ENCODE data around the gene UBD. TPM values are rescaled to one million over a fixed set of nuclear protein-coding genes. Genes with fewer than 3 reads are reported as not detected.

The UBD gene
- under 1 TPM in 1 of 2 donors, not detected in 1; 0.54 TPM for total RNA-seq

DNA sequence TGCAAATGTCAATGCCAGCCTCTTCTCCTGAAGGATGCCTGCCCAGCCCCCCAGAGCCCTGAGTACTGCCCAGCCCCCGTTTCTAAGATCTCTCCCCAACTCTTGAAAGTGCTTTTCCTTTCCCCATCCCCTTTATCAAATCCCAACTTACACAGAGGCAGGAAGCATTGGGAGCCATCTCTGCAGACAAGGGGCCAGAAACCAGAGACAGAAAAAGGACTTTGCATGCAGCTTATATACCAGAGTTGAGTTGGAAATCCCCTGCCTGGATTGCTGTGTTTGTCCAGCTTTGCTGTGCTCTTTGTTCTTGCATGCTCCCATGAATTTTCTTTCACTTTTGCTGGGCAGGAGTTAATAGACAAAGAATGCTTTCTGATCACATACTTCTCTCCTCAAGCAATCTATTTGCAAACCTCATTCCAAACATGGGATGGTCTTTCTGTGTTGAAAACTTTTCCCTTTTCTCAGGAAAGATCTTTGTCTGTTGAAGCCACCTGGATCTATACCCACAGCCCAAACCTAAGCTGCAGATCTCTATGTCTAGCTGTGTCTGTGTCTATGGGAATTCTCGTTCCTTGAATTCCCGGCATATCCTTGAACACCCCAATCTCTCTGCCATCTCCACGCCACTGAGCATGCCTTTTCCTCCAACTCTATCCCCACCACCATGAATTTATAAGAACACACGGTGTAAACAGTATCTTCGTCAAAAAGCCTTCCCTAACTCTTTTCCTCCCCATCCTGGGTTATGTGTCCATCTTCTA is at the start of gene UBD:
Gene UBD, minus strand, starts transcription at position 209 of the 764 bp plus-strand sequence. Its CDS starts 31 bp downstream, at position 178.
- H3K9me3 Mint-ChIP-seq, result peaks cover 0 to 7% of the 10 kb centered on the region in 2 donors
- DNase-seq (ENCODE audit: low spot score in 2 of 2), result no peak
- no peak for ATAC-seq
- H3K27ac Mint-ChIP-seq, result no peak within 1 kb of the TSS
- H3K36me3 Mint-ChIP-seq, result peaks cover 0 to 6% of the 10 kb centered on the region in 2 donors

DNA sequence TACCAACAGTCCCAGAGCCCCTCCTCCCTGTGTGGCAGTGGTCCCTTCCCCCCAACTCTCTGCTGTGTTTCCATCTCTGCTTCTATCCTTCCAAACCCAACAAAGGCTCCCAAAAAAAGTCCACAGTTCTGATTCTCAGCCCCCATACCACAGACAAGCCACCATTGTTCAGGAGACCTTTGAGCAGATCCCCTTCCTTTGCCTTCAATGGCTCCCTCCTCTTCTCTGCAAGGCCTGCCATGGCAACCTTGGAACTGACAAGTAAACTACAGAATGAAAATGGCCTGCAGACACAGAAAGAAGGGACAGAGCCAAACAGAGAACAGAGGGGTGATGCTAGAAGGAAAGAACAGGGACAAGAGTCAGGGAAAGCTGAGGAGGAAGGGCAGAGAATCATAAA is 48.6 kb upstream of the UBD start:
- H3K36me3 Mint-ChIP-seq, result no peaks in the 10 kb centered on the region
- DNase-seq (ENCODE audit: low spot score in 2 of 2) (no peak), ATAC-seq (no peak)
- H3K9me3 Mint-ChIP-seq, result no peaks in the 10 kb centered on the region
- no peak overlapping the region for H3K27ac Mint-ChIP-seq

DNA sequence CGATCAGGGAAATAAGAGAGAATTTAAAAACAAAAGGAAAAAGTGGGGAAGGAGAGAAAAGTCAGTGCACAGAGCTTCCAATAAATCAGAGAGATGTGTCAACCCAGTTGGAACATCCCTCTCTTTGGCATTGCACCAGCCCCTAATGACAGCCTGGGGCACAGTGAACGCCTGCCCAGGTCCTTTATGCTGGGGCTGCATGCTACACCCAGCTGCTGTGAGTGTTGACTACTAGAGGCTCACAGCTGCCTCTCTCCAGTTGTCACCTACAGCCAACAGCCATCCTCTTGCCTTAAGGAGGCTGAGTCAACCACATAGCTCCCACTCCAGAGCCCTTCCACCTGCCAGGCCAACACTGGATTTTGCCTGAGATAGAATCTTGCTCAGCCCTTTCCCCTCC is 44.4 kb upstream of the UBD start:
- Mint-ChIP-seq H3K36me3 (no peaks in the 10 kb centered on the region), H3K27ac (no peak overlapping the region), H3K9me3 (no peaks in the 10 kb centered on the region)
- ATAC-seq (no peak), DNase-seq (ENCODE audit: low spot score in 2 of 2) (no peak)

- Mint-ChIP-seq H3K36me3 (no peaks in the 10 kb centered on the region), H3K27ac (no peak overlapping the region), H3K9me3 (no peaks in the 10 kb centered on the region)
- ATAC-seq, result no peak
- no peak for DNase-seq (ENCODE audit: low spot score in 2 of 2)
Measured at GRCh38 chr6:29603456-29603855, 43.9 kb upstream of the UBD start.

DNA sequence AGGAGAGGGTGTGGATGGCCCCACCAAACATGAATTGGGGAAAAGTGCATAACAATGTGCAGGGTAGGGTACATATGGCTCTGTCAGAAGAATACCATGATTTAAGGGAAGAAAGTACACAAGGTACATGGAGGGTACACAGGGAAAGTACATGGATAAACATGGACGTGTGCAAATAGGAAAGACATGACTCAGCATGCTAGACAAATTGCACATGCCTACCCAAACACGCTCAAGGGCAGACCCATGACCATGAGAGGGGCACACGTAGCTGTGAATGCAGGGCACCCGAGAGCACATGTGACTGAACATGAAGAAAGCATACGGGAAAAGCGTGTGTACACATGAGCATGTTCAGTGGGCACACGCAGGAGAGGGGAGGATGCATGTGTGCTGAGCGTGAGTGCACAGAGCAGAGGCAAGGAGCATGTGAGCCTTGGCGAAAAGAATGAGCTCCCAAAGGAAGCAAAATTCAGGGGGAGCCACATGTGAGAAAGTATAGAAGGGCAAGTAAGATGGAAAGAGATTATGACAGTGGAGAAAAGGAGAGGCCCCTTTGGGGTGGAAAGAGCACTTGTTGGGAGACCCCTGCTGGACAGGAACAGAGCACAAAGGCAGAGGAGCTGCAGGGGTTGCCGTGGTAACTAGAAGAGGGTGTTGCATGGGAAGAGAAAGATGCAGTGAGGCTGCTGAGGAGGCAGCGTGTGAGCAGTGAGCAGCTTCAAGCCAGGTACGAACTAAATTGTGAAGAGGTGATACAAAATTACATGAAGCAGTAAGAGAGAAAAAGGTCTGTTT is 43.2 kb upstream of the UBD start:
- peak overlapping the region in 1 of 2 donors; percentile 45 for H3K27ac Mint-ChIP-seq
- no peaks in the 10 kb centered on the region for H3K36me3 Mint-ChIP-seq
- ATAC-seq (no peak), DNase-seq (ENCODE audit: low spot score in 2 of 2) (no peak)
- H3K9me3 Mint-ChIP-seq, result no peaks in the 10 kb centered on the region

- Mint-ChIP-seq H3K9me3 (no peaks in the 10 kb centered on the region), H3K36me3 (no peaks in the 10 kb centered on the region), H3K27ac (no peak overlapping the region)
- ATAC-seq (no peak), DNase-seq (ENCODE audit: low spot score in 2 of 2) (no peak)
Measured at GRCh38 chr6:29598172-29598747, 38.7 kb upstream of the UBD start.

DNA sequence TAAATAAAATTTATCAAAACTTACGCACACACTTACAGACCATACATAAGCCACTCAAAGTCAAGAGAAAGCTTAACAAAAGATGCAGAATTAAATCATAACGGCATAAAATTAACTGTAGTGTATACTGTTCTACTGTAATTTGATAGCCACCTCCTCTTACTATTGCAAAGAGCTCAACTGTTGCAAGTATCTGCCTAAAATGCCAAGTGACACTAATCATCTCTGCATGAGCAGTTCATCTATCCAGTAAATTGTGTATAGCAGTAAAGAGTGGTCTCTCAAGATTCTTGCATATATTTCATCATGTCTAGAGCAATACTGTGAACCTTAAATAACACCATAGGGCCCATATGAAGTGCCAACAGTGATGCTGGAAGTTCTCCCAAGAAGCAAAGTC is 37.7 kb upstream of the UBD start:
- Mint-ChIP-seq H3K9me3 (no peaks in the 10 kb centered on the region), H3K36me3 (no peaks in the 10 kb centered on the region), H3K27ac (no peak overlapping the region)
- ATAC-seq, result no peak
- DNase-seq (ENCODE audit: low spot score in 2 of 2), result no peak

- Mint-ChIP-seq H3K9me3 (no peaks in the 10 kb centered on the region), H3K36me3 (no peaks in the 10 kb centered on the region), H3K27ac (no peak overlapping the region)
- no peak for DNase-seq (ENCODE audit: low spot score in 2 of 2)
- ATAC-seq, result no peak
Measured at GRCh38 chr6:29596381-29596900, 36.9 kb upstream of the UBD start.

DNA sequence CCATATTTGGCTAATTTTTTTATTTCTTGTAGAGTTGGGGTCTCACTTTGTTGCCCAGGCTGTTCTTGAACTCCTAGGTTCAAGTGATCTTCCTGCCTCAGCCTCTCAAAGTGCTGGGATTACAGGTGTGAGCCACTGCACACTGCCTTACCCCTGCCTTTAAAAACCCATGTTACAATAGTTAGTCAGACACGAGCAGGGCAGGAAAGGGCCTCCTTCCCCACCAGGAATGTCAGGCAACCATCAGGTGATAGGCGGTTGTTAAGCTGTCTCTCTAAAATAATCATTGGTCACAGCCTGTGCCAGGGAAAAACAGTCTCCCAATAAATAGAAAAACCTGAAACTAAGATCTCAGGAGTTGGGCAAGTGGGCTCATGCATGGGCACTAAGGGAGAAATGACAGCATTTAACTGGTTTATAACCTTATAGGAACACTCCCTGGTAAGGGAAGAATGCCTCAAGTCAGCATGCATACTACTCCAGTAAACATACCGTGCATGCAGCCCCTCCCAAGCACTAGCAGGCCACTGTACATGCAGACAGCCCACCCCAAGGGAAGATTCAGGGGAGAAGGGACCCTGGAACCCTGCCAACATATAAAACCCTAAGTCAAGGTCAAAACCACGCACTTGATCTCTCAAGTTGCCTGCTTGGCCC is 33.8 kb upstream of the UBD start:
- H3K9me3 Mint-ChIP-seq, result no peaks in the 10 kb centered on the region
- no peak overlapping the region for H3K27ac Mint-ChIP-seq
- no peaks in the 10 kb centered on the region for H3K36me3 Mint-ChIP-seq
- DNase-seq (ENCODE audit: low spot score in 2 of 2) (no peak), ATAC-seq (no peak)

GRCh38 chr6:29591677-29592076 is 32.1 kb upstream of the UBD start:
- no peak for ATAC-seq
- H3K9me3 Mint-ChIP-seq, result no peaks in the 10 kb centered on the region

DNA sequence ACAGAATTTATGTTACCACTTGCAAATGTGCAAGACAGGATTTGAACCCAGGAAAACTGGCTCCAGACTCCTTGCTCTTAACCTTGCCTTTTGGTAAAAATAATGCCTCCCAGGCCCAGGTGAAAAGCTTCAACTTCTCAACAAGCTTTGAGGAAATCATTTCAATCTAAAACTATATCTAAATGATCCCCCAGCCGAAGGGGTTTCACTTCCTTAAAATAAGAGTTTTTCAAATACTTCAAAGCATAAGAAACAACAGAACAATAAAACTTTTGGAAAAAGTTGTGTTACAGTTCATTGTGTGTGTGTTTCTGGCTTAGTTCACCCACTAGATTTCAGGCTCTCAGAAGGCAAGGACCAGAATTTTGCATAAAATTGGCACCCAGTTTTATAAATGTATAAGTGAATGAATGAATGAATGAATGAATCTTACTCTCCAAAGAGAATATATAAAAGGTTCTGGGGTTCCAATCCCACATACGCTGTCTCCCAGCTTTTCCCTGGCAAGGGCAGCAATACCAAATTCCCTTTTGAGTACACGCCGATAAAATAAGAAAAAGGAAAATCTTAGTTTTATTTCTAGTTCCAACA is 30.8 kb upstream of the UBD start:
- no peaks in the 10 kb centered on the region for H3K36me3 Mint-ChIP-seq
- no peak overlapping the region for H3K27ac Mint-ChIP-seq
- H3K9me3 Mint-ChIP-seq, result no peaks in the 10 kb centered on the region
- DNase-seq (ENCODE audit: low spot score in 2 of 2), result no peak
- ATAC-seq, result no peak

More at GRCh38 chr6:29591677-29592076, 32.1 kb upstream of the UBD start:
- Mint-ChIP-seq H3K36me3 (no peaks in the 10 kb centered on the region), H3K27ac (no peak overlapping the region)
- DNase-seq (ENCODE audit: low spot score in 2 of 2), result no peak

GRCh38 chr6:29589423-29590048 is 30.0 kb upstream of the UBD start:
- Mint-ChIP-seq H3K36me3 (no peaks in the 10 kb centered on the region), H3K9me3 (no peaks in the 10 kb centered on the region), H3K27ac (no peak overlapping the region)
- peak; percentile 52 to 57 for ATAC-seq
- peak in 1 of 2 donors; percentile 68 for DNase-seq (ENCODE audit: low spot score in 2 of 2)

DNA sequence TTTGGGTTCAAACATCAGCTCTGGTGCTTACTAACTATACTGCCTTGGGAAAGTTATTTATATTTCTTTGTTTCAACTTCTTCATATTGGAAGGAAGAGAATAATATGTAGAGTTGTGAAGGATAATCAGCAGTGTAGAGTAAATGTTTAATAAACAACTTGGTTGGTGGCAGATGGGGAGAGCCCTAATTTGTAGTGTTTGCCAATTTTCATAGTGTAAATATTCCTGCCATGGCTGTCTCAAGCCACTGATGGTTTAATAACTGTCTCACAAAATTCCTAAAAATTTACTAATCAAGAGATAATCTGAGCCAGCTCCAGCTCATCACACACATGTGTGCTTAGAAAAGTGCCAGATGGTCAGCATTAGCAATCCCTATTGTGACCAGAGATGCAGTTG is 25.3 kb upstream of the UBD start, which contains the start of gene OR2H2:
Gene OR2H2, plus strand, starts transcription at position 301 of the 400 bp plus-strand sequence. CDS start 2,824 bp downstream, outside the sequence.
- H3K27ac Mint-ChIP-seq, result no peak within 1 kb of the TSS
- H3K9me3 Mint-ChIP-seq, result no peaks in the 10 kb centered on the region
- H3K36me3 Mint-ChIP-seq, result no peaks in the 10 kb centered on the region
- no peak for ATAC-seq
- DNase-seq (ENCODE audit: low spot score in 2 of 2), result no peak

GRCh38 chr6:29577544-29577943 is 18.0 kb upstream of the UBD start:
- DNase-seq (ENCODE audit: low spot score in 2 of 2), result no peak
- Mint-ChIP-seq H3K36me3 (no peaks in the 10 kb centered on the region), H3K27ac (no peak overlapping the region), H3K9me3 (no peaks in the 10 kb centered on the region)
- no peak for ATAC-seq

DNA sequence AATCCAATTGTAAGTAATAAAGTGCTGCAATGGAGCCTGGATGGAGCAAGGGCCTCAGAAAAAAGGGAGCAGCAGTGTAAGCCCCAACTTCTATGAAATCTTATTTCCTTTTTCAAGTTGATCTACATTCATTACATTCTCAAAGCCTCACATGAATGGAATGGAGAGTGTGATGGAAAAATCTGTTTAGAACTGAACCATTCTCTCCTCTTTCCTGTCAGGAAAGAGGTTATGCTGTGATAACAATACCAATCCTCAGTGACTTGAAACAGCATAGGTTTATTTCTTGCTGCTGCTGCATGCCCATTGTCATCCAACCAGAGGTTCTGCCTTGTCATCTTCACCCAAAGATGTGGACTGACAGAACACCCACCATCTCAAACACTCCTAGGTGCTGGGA is 16.5 kb upstream of the UBD start:
- H3K36me3 Mint-ChIP-seq, result no peaks in the 10 kb centered on the region
- ATAC-seq (no peak), DNase-seq (ENCODE audit: low spot score in 2 of 2) (no peak)
- no peaks in the 10 kb centered on the region for H3K9me3 Mint-ChIP-seq
- H3K27ac Mint-ChIP-seq, result no peak overlapping the region

- DNase-seq (ENCODE audit: low spot score in 2 of 2) (no peak), ATAC-seq (no peak)
- H3K9me3 Mint-ChIP-seq, result no peaks in the 10 kb centered on the region
- no peaks in the 10 kb centered on the region for H3K36me3 Mint-ChIP-seq
- H3K27ac Mint-ChIP-seq, result no peak overlapping the region
Measured at GRCh38 chr6:29567991-29568390, 8.5 kb upstream of the UBD start.
